Sciatic nerve (tissue), 2 donors: ENCODE results near the gene DHDH. TPM values are rescaled to one million over a fixed set of nuclear protein-coding genes. Genes with fewer than 3 reads are reported as not detected.
A peak's percentile ranks its signal among the peaks of the same experiment; 100 is the strongest.

Source experiments
- ATAC-seq: fragments of 200-7000 bp; cut with Tn5 transposase; one replicate; pipeline ENCODE4 v1.9.1; 2020; ENCODE audit warnings: mild to moderate bottlenecking, moderate library complexity
- DNase-seq: peaks from one replicate; pipeline ENCODE4 v3.0.0-alpha.2; 2020; ENCODE audit warnings: low spot score
- intact Hi-C: fragments of 100-400 bp; cut with DNase I; formaldehyde crosslinking; loops from one replicate; pipeline ENCODE4 v1.14.2; 2022
- total RNA-seq: library from RNA; stranded (reverse); fragmentation: NEBNext Ultra II Directional; extraction: Animal tissue kit (Norgen Biotek cat#: 25700); gene quantifications from one replicate; pipeline ENCODE4 v1.2.1, GENCODE V29; 2021
- donor health status: DM: no; HTN: no; CAD: no.
- donor health status: DM: no; HTN: no; CAD: no.

The DHDH gene
- total RNA-seq, 1 donor from 2014 or later = 1.1 TPM

DNA sequence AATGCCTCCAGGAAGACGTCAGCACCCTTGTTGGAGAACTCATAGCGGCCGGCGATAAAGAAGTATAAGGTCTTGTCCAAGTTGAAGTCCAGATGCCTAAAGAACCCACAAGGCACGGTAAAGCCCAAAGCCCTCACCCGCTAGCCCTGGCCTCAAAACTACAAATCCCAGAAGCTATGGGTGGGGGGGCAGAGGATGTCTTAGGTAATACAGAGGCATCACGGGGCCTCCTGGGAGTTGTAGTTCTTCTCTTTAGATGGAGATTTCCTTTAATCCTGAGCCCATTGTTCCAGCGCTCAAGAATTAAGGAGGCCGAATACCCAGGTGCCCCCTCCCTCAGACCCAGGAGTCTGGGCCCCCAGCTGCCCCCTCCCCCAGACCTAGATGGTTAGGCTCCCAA, 48.8 kb downstream of the DHDH start:
- ATAC-seq = no peak

GRCh38 chr19:48985711-48986110, 52.2 kb downstream of the DHDH start:
- no peak for DNase-seq
- intact Hi-C loops = no loop called here
- no peak for ATAC-seq

More for the DNA sequence above, 48.8 kb downstream of the DHDH start:
- intact Hi-C loops = no loop called here
- DNase-seq = no peak

DNA sequence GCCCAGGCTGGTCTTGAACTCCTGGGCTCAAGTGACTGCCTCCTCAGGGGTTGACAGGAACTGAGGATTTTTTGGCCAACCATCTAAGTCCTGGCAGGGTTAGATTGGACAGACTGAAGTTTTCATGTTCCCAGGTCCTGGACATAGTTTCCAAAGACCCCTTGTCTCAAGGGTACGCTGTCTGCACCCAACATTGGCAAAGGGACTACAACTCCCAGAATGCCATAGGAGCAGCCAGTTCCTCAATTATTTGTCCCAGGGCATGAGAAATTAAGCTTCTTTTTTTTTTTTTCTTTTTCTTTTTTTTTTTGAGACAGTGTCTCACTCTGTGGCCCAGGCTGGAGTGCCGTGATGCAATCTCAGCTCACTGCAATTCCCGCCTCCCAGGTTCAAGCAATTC, 52.7 kb downstream of the DHDH start:
- DNase-seq (no peak), ATAC-seq (no peak)
- intact Hi-C loops = no loop called here

DNA sequence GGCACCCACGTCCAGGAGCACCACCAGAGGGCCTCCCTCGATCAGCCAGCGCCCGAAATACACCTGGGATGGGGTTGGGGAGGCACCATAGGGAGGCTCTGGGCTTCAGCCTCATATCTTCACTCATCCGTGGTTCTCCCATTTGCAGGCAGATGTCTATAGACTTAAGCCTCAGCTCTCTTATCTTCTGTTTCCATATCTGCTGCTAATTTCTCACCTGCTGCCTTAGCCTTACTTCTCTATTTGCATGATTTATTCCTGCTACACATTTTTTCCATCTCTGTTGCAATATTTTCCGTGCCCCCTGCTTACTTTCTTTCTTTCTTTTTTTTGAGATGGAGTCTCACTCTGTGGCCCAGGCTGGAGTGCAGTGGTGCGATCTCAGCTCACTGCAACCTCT, 53.8 kb downstream of the DHDH start:
- intact Hi-C loops = no loop called here
- DNase-seq (no peak), ATAC-seq (no peak)

DNA sequence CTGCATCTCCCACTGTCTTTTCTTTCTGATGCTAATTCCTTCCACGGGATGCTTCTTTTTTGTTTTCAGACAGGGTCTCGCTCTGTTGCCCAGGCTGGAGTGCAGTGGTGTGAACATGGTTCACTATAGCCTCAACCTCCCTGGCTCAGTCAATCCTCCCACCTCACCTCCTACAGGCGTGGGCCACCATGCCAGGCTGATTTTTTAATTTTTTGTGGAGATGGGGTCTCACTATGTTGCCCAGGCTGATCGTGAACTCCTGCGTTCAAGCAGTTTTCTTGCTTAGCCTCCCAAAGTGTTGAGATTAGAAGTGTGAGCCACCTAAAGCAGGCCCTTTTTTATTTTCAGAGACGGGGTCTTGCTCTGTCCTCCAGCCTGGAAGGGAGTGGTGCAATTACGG, 54.8 kb downstream of the DHDH start:
- DNase-seq (no peak), ATAC-seq (no peak)
- intact Hi-C loops = no loop called here

DNA sequence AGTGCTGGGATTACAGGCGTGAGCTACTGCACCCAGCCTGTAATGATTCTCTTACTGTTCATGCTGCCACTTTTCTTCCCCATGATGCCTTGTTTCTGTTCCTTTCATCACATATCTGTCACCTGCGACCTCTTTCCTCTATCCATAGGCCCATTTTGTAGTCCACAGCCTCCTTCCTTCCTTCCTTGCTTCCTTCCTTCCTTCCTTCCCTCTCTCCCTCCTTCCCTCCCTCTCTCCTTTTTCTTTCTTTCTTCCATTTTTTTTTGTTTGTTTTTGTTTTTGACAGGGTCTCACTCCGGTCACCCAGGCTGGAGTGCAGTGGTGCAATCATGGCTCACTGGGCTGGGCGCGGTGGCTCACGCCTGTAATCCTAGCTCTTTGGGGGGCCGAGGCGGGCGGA, 55.4 kb downstream of the DHDH start:
- no peak for DNase-seq
- ATAC-seq = no peak
- intact Hi-C loops = no loop called here

DNA sequence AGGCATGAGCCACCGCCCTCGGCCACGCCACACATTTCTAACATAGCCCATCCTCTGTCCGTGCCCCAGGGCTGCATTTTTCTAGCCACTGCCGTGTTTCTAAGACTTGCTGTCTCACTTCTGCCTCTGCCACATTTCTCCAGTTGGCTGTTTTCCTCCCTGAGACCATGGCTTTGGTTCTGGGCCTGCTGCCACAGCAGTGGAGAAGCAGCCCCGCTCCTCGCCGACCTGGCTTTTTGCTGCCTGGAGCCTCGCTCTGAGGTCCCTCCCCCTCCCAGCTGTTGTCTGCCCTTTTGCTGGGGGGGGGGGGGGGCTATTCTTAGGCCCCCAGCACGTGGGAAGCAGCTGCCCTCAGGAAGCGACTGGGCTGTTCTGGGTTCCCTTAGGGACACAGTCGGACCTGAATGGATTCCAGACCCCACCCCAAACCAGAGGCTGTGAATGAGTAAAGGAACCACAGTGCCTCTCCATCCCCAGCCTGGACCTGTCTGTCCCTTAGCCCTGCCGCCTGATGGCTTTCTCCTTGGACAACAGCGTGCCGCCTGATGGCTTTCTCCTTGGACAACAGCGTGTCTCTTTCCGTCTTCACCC, 56.3 kb downstream of the DHDH start:
- ATAC-seq = no peak
- no peak for DNase-seq
- intact Hi-C loops = no loop called here

DNA sequence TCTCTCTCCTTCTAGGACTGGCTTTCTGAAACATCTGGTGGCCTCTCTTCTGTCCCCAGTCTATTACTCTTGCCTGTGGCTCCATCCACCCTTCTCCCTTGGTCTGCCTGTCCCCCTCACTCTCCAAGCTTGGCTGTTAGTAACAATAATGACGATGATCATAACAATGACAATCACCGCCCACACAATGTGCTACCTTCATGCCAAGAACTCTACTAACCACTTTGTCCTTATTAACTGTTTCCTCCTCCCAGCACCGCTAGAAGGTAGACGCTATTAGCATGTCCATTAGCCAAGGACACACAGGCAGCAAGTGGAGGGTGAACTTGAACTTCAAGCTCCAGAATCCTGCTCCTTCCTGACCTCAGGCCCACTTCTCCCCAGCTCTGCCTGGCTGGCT, 56.9 kb downstream of the DHDH start:
- intact Hi-C loops = no loop called here
- no peak for ATAC-seq

DNA sequence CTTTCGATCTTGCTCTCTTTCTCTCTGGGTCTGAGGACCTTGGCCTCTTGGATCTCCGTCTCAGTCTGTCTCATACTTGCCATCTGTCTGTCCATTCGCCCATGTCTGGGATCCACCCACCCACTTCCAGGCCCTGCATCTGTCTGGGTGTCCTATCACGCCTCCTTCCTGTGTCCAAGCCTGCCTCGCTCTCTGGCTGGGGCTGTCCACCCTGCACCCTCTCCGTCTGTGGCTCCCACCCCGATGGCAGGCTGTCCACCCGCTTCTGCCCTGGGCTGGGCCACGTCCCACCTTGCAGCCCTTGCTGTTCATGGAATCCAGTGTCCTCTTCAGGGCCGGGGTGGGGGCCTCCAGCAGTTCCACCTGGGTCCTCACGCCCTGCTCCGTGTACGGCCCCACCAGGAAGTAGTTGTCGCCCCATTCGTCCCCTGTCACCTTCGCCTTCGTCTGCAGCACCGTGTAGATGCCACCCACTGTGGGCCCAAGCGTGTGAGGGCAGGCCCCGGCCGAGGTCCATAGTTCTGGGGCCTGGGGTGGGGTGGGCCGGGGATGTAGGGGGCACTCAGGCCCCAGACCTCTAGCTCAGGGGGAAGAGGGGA, 57.6 kb downstream of the DHDH start:
- DNase-seq (no peak), ATAC-seq (no peak)
- intact Hi-C loops = no loop called here

More for the DNA sequence above, 56.9 kb downstream of the DHDH start:
- DNase-seq = no peak

DNA sequence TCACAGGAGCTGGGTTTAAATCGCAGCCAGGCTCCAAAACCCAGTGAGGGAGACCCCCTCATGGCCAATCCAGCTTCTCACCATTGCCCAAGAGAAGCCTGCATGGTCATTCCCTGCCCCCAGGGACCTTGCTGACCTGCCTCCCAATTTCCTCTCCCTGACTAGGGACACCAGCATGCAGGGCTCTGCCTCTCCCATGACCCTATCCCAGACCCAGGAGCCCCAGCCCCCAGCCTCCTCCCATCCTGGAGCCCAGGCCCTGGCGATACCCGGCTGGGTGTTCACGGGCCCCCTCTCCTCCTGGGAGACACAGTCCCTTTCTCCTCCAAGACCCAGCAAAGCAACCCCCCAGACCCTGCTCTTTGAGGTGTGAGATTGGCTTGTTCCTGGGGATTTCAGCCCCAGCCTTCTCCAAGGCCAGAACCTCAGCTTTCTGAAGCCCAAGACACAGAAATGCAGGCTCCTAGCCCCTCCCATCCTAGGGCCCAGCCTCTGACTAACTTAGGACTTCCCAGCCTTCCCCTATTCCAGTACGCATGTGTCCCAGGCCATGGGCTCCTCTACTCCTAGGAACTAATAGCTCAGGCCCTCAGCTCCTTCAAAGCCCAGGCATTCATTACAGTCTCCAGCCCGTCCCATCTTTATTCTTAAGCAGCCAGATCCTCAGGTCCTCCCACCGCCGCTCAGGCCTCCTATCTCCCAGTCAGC, 58.5 kb downstream of the DHDH start:
- peak; percentile 68 for ATAC-seq
- intact Hi-C loops = no loop called here
- peak; percentile 79 for DNase-seq

GRCh38 chr19:48992581-48993174, 59.2 kb downstream of the DHDH start:
- intact Hi-C loops = no loop called here

DNA sequence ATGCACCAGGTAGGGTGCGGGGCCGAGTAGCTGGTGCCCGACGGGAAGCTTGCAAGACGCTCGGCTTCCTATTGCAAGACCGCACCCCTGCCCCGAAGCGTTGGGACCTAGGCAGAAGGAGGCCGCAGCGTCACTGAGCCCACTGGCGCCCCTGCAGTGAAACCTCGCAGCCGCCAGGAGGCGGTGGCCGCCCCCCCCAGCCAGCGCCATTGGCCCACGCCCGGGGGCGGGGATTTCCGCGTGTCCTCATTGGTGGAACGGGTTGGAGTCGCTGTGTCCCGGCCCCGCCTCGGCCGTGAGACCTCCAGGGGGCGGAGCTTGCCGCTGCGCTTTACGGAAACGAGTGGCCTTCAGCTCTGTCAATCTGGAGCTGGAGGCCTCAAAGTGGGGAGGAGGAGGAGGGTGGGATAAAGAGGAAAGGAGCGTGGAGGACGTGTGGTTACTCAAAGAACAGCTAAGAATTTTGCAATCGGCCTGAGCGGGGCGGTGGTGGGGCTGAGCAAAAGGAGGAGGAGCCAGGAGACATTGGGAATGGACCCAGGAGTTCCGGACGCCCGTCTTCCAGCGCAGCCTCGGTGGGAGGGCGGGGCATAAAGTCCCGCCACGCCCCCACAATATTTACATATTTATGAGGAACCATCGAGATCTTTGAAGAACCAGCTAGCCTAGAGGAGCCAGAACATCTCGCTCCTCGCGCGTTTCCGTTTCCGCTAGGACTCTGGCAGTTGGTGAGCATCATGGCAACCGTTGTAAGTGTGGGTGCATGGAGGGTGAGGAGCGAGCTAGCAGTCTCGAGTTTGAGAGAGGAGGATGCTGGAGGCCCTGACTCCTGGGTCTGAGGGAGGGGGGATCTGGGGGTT, 59.9 kb downstream of the DHDH start, which contains the start of the genes GYS1 and RUVBL2:
TSS of gene GYS1 (minus strand) at position 135 of the 860 bp plus-strand sequence. CDS start 197 bp downstream, outside the sequence.
TSS of gene RUVBL2 (plus strand) at position 713 of the 860 bp plus-strand sequence. CDS start at position 738, 25 bp downstream.
- ATAC-seq (peak; percentile 96), DNase-seq (peak; percentile 100)
- intact Hi-C loops = no loop called here

More at GRCh38 chr19:48992581-48993174, 59.2 kb downstream of the DHDH start:
- DNase-seq (peak; percentile 74), ATAC-seq (peak; percentile 4)

DNA sequence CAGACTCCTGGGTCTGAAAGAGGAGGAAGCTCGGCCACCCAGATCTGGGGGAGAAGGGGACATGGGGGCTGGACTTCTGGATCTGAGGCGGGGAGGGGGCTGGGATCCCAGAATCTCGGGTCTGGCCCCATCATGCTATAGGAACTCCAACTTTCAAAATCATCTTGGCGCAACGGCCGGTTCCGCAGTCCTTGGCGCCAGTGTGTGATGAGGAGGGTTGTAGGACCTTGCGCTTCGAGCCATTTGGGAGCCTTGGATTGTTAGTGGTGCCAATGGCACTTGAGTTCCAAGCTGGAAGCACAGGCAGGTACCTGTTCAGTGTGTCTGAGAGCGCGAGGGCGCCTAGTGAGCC, 60.5 kb downstream of the DHDH start:
- ATAC-seq = no peak
- intact Hi-C loops = no loop called here
- DNase-seq = no peak

Other genes with a start within 250 kb of the DHDH start
- not detected for gene FUT2, start 237.7 kb upstream of the DHDH start, total RNA-seq
- 5.8 TPM for gene MAMSTR, start 214.0 kb upstream of the DHDH start, total RNA-seq
- 28.0 TPM for gene RASIP1, start 193.1 kb upstream of the DHDH start, total RNA-seq
- gene IZUMO1, start 186.8 kb upstream of the DHDH start, total RNA-seq = 0.27 TPM
- 3.6 TPM for gene FUT1, start 181.1 kb upstream of the DHDH start, total RNA-seq
- not detected for gene FGF21, start 178.2 kb upstream of the DHDH start, total RNA-seq
- gene BCAT2, start 122.7 kb upstream of the DHDH start, total RNA-seq = 38.0 TPM
- 22.2 TPM for gene HSD17B14, start 97.2 kb upstream of the DHDH start, total RNA-seq
- 519 TPM for gene PLEKHA4, start 65.1 kb upstream of the DHDH start, total RNA-seq
- 95.8 TPM for gene PPP1R15A, start 61.3 kb upstream of the DHDH start, total RNA-seq
- 1.1 TPM for gene TULP2, start 35.0 kb upstream of the DHDH start, total RNA-seq
- 262 TPM for gene NUCB1, start 33.4 kb upstream of the DHDH start, total RNA-seq
- gene BAX, start 21.2 kb downstream of the DHDH start, total RNA-seq = 48.0 TPM
- 3,094 TPM for gene FTL, start 31.6 kb downstream of the DHDH start, total RNA-seq
- gene GYS1, start 59.6 kb downstream of the DHDH start, total RNA-seq = 42.0 TPM
- 29.9 TPM for gene RUVBL2, start 60.2 kb downstream of the DHDH start, total RNA-seq
- not detected for gene LHB, start 83.4 kb downstream of the DHDH start, total RNA-seq
- not detected for gene CGB3, start 90.6 kb downstream of the DHDH start, total RNA-seq
- not detected for gene CGB2, start 98.2 kb downstream of the DHDH start, total RNA-seq
- gene CGB1, start 103.2 kb downstream of the DHDH start, total RNA-seq = not detected
- gene CGB5, start 110.1 kb downstream of the DHDH start, total RNA-seq = not detected
- not detected for gene CGB8, start 115.4 kb downstream of the DHDH start, total RNA-seq
- not detected for gene CGB7, start 124.0 kb downstream of the DHDH start, total RNA-seq
- gene NTF4, start 131.1 kb downstream of the DHDH start, total RNA-seq = not detected
- gene KCNA7, start 139.0 kb downstream of the DHDH start, total RNA-seq = not detected
- 299 TPM for gene SNRNP70, start 151.8 kb downstream of the DHDH start, total RNA-seq
- gene LIN7B, start 180.7 kb downstream of the DHDH start, total RNA-seq = 9.8 TPM
- gene C19orf73, start 185.4 kb downstream of the DHDH start, total RNA-seq = 0.67 TPM
- 6.3 TPM for gene PPFIA3, start 185.8 kb downstream of the DHDH start, total RNA-seq
- 5.1 TPM for gene HRC, start 221.7 kb downstream of the DHDH start, total RNA-seq
- 32.5 TPM for gene TRPM4, start 224.1 kb downstream of the DHDH start, total RNA-seq